Kidney (tissue), 14 donors: ENCODE data around the gene MFAP1. TPM values are rescaled to one million over a fixed set of nuclear protein-coding genes. Genes with fewer than 3 reads are reported as not detected.

Experiments
- DNase-seq, 5 donors: peaks; one replicate each; pipeline ENCODE4 v3.0.0-alpha.2; 2013 to 2020
- FAIRE-seq: peaks from 2 replicates; lab custom pipeline; 2012; peaks lifted over from hg19 to GRCh38; lab: Jason Lieb, UNC
- H3K27ac ChIP-seq, 2 donors: one replicate each; pipeline ENCODE4 v1.7.0; 2013; ENCODE audit warnings: low read depth in 2 of 2, low read length in 2 of 2, inconsistent platforms in 1 of 2
- H3K27me3 ChIP-seq: one replicate; pipeline ENCODE4 v1.7.1; 2013; ENCODE audit warnings: low read length, inconsistent platforms; ENCODE audit not compliant: control insufficient read depth, insufficient read depth
- H3K36me3 ChIP-seq, 3 donors: one replicate each; pipeline versions ENCODE4 v1.7.0 to v1.7.1; 2013; ENCODE audit warnings: low read length in 3 of 3, control low read depth in 1 of 3, inconsistent platforms in 1 of 3; ENCODE audit not compliant: insufficient read depth in 3 of 3, control insufficient read depth in 2 of 3
- H3K4me1 ChIP-seq, 3 donors: one replicate each; pipeline versions ENCODE4 v1.7.0 to v1.7.1; 2013; ENCODE audit warnings: low read length in 3 of 3, inconsistent platforms in 1 of 3, low read depth in 1 of 3; ENCODE audit not compliant: control insufficient read depth in 2 of 3, insufficient read depth in 2 of 3
- H3K4me3 ChIP-seq, 3 donors: one replicate each; pipeline versions ENCODE4 v1.7.0 to v1.8.1; 2013; ENCODE audit warnings: low read length in 3 of 3, control low read depth in 1 of 3, inconsistent platforms in 1 of 3
- H3K9ac ChIP-seq, 3 donors: one replicate each; pipeline versions ENCODE4 v1.7.0 to v1.7.1; 2013; ENCODE audit warnings: low read length in 3 of 3, control low read depth in 1 of 3, inconsistent platforms in 1 of 3
- H3K9me3 ChIP-seq, 3 donors: one replicate each; pipeline versions ENCODE4 v1.7.0 to v1.7.1; 2013; ENCODE audit warnings: low read length in 3 of 3, control low read depth in 1 of 3, inconsistent platforms in 1 of 3; ENCODE audit not compliant: control insufficient read depth in 2 of 3, insufficient read depth in 1 of 3
- CTCF ChIP-seq: IDR thresholded peaks from 3 replicates; pipeline ENCODE4 v1.5.1; 2012; ENCODE audit warnings: mild to moderate bottlenecking, moderate library complexity, borderline replicate concordance; ENCODE audit not compliant: insufficient read depth; ENCODE audit errors: extremely low read depth
- intact Hi-C: fragments of 100-400 bp; cut with DNase I; formaldehyde crosslinking; loops from one replicate; pipeline ENCODE4 v1.11.1; 2022
- polyA plus RNA-seq: library from polyadenylated mRNA; stranded (reverse); fragments of 350-450 nt; fragmentation: Illumina TruSeq; extraction: RNeasy Lipid Tissue Mini Kit (QIAGEN cat#74804); gene quantifications from one replicate; pipeline ENCODE4 v1.2.3, GENCODE V29; 2014; ENCODE audit warnings: low read depth, low replicate concordance; ENCODE audit not compliant: insufficient read depth
- total RNA-seq: library from RNA; stranded (reverse); fragmentation: NEBNext Ultra II Directional; extraction: Animal tissue kit (Norgen Biotek cat#: 25700); gene quantifications from one replicate; pipeline ENCODE4 v1.2.1, GENCODE V29; 2021
- donor health status: control.
- donor health status: control.
- donor health status: control.
- donor health status: control.
- donor health status: control.
- donor health status: DM: yes; HTN: yes; CAD: no.
- donor health status: Normal renal cell carcinoma (clear cell type).

The MFAP1 gene
- total and polyA plus RNA-seq, 2 donors from 2014 or later: 25.3 to 28.1 TPM

DNA sequence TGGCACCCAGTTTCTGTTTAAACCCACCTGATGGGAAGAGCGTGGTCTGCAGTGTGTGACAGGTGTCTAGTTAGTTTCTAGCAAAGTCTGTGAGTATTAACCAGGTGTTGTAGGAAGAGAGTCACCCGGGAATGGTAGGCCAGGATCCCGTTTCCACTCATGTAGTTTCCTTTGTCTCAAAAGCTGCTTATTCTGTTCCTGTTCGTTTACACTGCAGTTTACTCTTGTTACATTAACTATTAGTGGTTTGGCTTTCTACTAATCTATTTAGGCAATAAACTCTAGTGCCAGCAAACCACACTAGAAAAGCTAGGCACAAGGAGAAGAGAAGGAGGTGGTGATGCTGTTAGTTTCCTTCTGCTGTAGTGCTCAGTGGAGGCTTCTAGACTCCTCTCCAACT is 35.1 kb upstream of the MFAP1 start:
- no peak for TF ChIP-seq CTCF
- no peak overlapping the region for H3K27ac ChIP-seq
- no peak for DNase-seq
- H3K27me3 ChIP-seq: no peaks in the 10 kb centered on the region
- no peaks in the 10 kb centered on the region for H3K36me3 ChIP-seq
- H3K4me3 ChIP-seq: no peak overlapping the region
- FAIRE-seq: no peak
- no peaks in the 10 kb centered on the region for H3K9me3 ChIP-seq
- H3K4me1 ChIP-seq: no peaks in the 10 kb centered on the region
- no peak overlapping the region for H3K9ac ChIP-seq
- intact Hi-C loops: no loop called here

DNA sequence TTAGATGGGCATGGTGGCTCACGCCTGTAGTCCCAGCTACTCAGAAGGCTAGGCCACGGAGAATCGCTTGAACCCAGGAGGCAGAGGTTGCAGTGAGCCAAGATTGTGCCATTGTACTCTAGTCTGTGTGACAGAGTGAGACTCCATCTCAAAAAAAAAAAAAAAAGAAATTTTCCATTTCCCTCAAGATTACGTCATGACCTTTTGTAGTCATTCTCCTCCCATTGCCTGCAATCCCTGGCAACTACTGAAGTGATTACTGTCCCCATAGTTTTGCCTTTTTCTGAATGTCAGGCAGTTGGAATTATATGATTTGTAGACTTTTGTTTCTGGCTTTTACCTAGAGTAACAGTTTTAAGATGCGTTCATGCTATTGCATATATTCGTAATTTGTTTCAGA is 30.3 kb upstream of the MFAP1 start:
- no peaks in the 10 kb centered on the region for H3K4me1 ChIP-seq
- H3K36me3 ChIP-seq: peaks cover 0 to 2% (median 0%) of the 10 kb centered on the region in 3 donors
- intact Hi-C loops: no loop called here
- no peaks in the 10 kb centered on the region for H3K9me3 ChIP-seq
- H3K27ac ChIP-seq: no peak overlapping the region
- H3K4me3 ChIP-seq: no peak overlapping the region
- DNase-seq (no peak), FAIRE-seq (no peak)
- H3K27me3 ChIP-seq: no peaks in the 10 kb centered on the region
- TF ChIP-seq CTCF: no peak
- no peak overlapping the region for H3K9ac ChIP-seq

DNA sequence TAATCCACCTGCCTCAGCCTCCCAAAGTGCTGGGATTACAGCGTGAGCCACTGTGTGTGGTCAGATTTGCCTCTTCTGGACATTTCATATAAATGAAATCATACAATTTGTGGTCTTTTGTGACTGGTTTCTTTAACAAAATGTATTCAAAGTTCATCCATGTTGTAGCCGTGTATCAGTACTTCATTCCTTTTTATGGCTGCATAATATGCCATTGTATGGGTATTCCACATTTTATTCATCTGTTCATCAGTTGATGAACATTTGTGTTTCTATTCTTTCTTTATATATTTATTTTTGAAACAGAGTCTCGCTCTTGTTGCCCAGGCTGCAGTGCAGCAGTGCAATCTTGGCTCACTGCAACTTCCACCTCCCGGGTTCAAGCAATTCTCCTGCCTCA is 28.1 kb upstream of the MFAP1 start:
- intact Hi-C loops: no loop called here
- TF ChIP-seq CTCF: no peak
- Histone ChIP-seq H3K27ac (no peak overlapping the region), H3K27me3 (no peaks in the 10 kb centered on the region), H3K4me3 (no peak overlapping the region), H3K36me3 (peaks cover 0 to 2% (median 0%) of the 10 kb centered on the region in 3 donors), H3K4me1 (no peaks in the 10 kb centered on the region), H3K9me3 (no peaks in the 10 kb centered on the region), H3K9ac (no peak overlapping the region)
- FAIRE-seq (no peak), DNase-seq (no peak)

DNA sequence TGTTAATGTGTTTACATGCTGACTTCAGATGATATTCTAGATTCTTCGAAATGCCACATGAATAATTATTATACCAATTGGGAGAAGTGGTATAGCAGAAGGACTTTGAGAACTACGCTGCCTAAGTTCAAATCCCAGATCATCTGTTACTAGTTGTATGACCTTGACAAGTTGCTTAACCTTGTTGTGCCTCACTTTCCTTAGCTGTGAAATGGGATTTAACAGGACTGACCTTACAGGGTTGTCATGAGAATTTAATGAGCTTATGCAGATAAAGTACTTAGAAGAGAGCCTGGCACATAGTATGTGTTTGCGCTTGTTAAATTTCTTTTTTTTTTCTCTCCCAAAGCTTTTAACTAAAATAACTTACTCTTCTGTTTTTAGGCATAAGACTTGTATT is 26.8 kb upstream of the MFAP1 start:
- Histone ChIP-seq H3K4me3 (no peak overlapping the region), H3K4me1 (no peaks in the 10 kb centered on the region), H3K27ac (no peak overlapping the region), H3K27me3 (no peaks in the 10 kb centered on the region), H3K36me3 (peaks cover 0 to 2% (median 0%) of the 10 kb centered on the region in 3 donors), H3K9me3 (no peaks in the 10 kb centered on the region), H3K9ac (no peak overlapping the region)
- intact Hi-C loops: no loop called here
- DNase-seq: no peak
- no peak for FAIRE-seq
- TF ChIP-seq CTCF: no peak
